ENCODE data around the gene UBTF. TPM values are rescaled to one million over a fixed set of nuclear protein-coding genes. Genes with fewer than 3 reads are reported as not detected.

Gene UBTF
- polyA plus RNA-seq, 1 donor (not counting 4 experiments of a cell fraction or from before 2014, with no cell fraction given), result 23.0 TPM

- Histone ChIP-seq H3K4me1 (ENCODE audit: control insufficient read depth, extremely low read depth, insufficient read depth, low read length) (no peaks in the 10 kb centered on the region), H4K20me1 (ENCODE audit: control insufficient read depth, extremely low read depth, insufficient read depth, low read length) (no peaks in the 10 kb centered on the region), H3K4me3 (ENCODE audit: control insufficient read depth in 2 of 3, extremely low read depth in 1 of 3, insufficient read depth in 2 of 3, low read depth in 1 of 3, low read length in 3 of 3) (no peak overlapping the region), H3K9me1 (ENCODE audit: control insufficient read depth, extremely low read depth, insufficient read depth, low read length) (no peaks in the 10 kb centered on the region), H3K27ac (ENCODE audit: control insufficient read depth, insufficient read depth, low read length) (no peak overlapping the region), H3K27me3 (ENCODE audit: control insufficient read depth, extremely low read depth, insufficient read depth, low read length) (no peaks in the 10 kb centered on the region), H3K9ac (ENCODE audit: control insufficient read depth, extremely low read depth, insufficient read depth, low read length) (no peak overlapping the region), H3K79me2 (ENCODE audit: control insufficient read depth, insufficient read depth, low read length) (no peaks in the 10 kb centered on the region), H3K36me3 (ENCODE audit: control insufficient read depth in 2 of 2, extremely low read depth in 1 of 2, insufficient read depth in 2 of 2, low read length in 2 of 2) (peaks cover 8 to 9% of the 10 kb centered on the region in 2 experiments), H2AFZ (ENCODE audit: control insufficient read depth, low read length) (no peak overlapping the region), H3K4me2 (ENCODE audit: control insufficient read depth, extremely low read depth, insufficient read depth, low read depth, low read length) (no peak overlapping the region), H3K9me3 (ENCODE audit: control insufficient read depth, low read depth, low read length) (no peaks in the 10 kb centered on the region)
- TF ChIP-seq CTCF (optimal IDR thresholded peaks at IDR 0.05 in 1 of 3, IDR thresholded peaks at IDR 0.05 in 1 of 3, conservative IDR thresholded peaks at IDR 0.05 in 1 of 3; ENCODE audit: extremely low read depth in 1 of 3, insufficient read depth in 2 of 3, low read length in 3 of 3) (no peak), EZH2 (IDR thresholded peaks at IDR 0.05; ENCODE audit: low read length) (no peak)
- no peak for FAIRE-seq
- dilution Hi-C loops (cut with MboI; ENCODE audit: extremely low pct_ligation_motif_present, low sequenced_read_pairs), result no loop called here
- no peak for DNase-seq (ENCODE audit: low read depth, low spot score)
These were observed 43.2 kb downstream of the UBTF start for GRCh38 chr17:44176257-44176656.

- Histone ChIP-seq H3K9ac (ENCODE audit: control insufficient read depth, extremely low read depth, insufficient read depth, low read length) (no peak overlapping the region), H3K9me1 (ENCODE audit: control insufficient read depth, extremely low read depth, insufficient read depth, low read length) (no peaks in the 10 kb centered on the region), H3K4me1 (ENCODE audit: control insufficient read depth, extremely low read depth, insufficient read depth, low read length) (no peaks in the 10 kb centered on the region), H3K36me3 (ENCODE audit: control insufficient read depth in 2 of 2, extremely low read depth in 1 of 2, insufficient read depth in 2 of 2, low read length in 2 of 2) (peaks cover 8 to 9% of the 10 kb centered on the region in 2 experiments), H2AFZ (ENCODE audit: control insufficient read depth, low read length) (no peak overlapping the region), H3K4me2 (ENCODE audit: control insufficient read depth, extremely low read depth, insufficient read depth, low read depth, low read length) (no peak overlapping the region), H3K79me2 (ENCODE audit: control insufficient read depth, insufficient read depth, low read length) (no peaks in the 10 kb centered on the region), H4K20me1 (ENCODE audit: control insufficient read depth, extremely low read depth, insufficient read depth, low read length) (no peaks in the 10 kb centered on the region), H3K9me3 (ENCODE audit: control insufficient read depth, low read depth, low read length) (no peaks in the 10 kb centered on the region), H3K27me3 (ENCODE audit: control insufficient read depth, extremely low read depth, insufficient read depth, low read length) (no peaks in the 10 kb centered on the region), H3K27ac (ENCODE audit: control insufficient read depth, insufficient read depth, low read length) (no peak overlapping the region), H3K4me3 (ENCODE audit: control insufficient read depth in 2 of 3, extremely low read depth in 1 of 3, insufficient read depth in 2 of 3, low read depth in 1 of 3, low read length in 3 of 3) (no peak overlapping the region)
- TF ChIP-seq EZH2 (IDR thresholded peaks at IDR 0.05; ENCODE audit: low read length), result no peak
- TF ChIP-seq CTCF (optimal IDR thresholded peaks at IDR 0.05 in 1 of 3, IDR thresholded peaks at IDR 0.05 in 1 of 3, conservative IDR thresholded peaks at IDR 0.05 in 1 of 3; ENCODE audit: extremely low read depth in 1 of 3, insufficient read depth in 2 of 3, low read length in 3 of 3), result no peak
- DNase-seq (ENCODE audit: low read depth, low spot score) (no peak), FAIRE-seq (no peak)
- dilution Hi-C loops (cut with MboI; ENCODE audit: extremely low pct_ligation_motif_present, low sequenced_read_pairs), result no loop called here
These were observed 45.0 kb downstream of the UBTF start for GRCh38 chr17:44174427-44174826.
